VCaP (cell line): ENCODE measurements around the gene CCDC57.

Source experiments
- H3K27ac ChIP-seq: fragments of 450-650 bp; 2 replicates; pipeline ENCODE4 v1.5.1; 2017
- CTCF ChIP-seq: fragments of 450-650 bp; conservative IDR thresholded peaks from 2 replicates; pipeline ENCODE4 v1.5.1; 2017; ENCODE audit warnings: mild to moderate bottlenecking, moderate library complexity

The CCDC57 gene

DNA sequence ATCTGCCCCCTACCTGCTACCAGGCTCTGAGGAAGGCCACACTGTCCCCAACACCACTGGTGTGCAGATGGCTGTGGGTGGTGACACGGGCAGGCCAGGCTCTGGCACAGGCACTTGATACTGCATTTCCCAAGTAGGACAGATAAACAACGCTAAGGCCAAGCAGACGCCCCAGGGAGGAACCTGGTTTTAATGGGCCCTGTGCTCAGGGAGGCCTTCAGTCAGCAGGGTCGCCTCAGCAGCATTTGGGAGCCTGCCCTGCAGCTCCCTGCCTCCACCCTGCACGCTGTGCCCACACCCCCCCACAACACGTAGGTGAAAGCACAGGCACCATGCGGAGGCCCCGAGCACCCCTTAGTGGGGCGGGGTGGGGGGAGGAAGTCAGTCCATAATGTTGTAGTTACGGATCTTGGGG, 111.3 kb downstream of the CCDC57 start:
- TF ChIP-seq CTCF = no peak
- peak overlapping the region; percentile 99 for H3K27ac ChIP-seq

- H3K27ac ChIP-seq = peak overlapping the region; percentile 99
- TF ChIP-seq CTCF = no peak
These were observed 111.9 kb downstream of the CCDC57 start for GRCh38 chr17:82100502-82101298.

- no peak for TF ChIP-seq CTCF
These were observed 113.5 kb downstream of the CCDC57 start for GRCh38 chr17:82098939-82099763.

GRCh38 chr17:82098169-82098938, 114.3 kb downstream of the CCDC57 start, which contains the start of gene FASN:
Gene FASN, minus strand, starts transcription at chr17:82098236. Its CDS starts 1,791 bp downstream, at chr17:82096445.
- TF ChIP-seq CTCF = peak; percentile 59
- H3K27ac ChIP-seq = peak within 1 kb of the TSS; percentile 99

More at GRCh38 chr17:82098939-82099763, 113.5 kb downstream of the CCDC57 start:
- peak overlapping the region; percentile 99 for H3K27ac ChIP-seq

GRCh38 chr17:82097919-82098168, 114.8 kb downstream of the CCDC57 start:
- peak overlapping the region; percentile 99 for H3K27ac ChIP-seq
- TF ChIP-seq CTCF = no peak

- peak overlapping the region; percentile 99 for H3K27ac ChIP-seq
- TF ChIP-seq CTCF = no peak
These were observed 115.3 kb downstream of the CCDC57 start for GRCh38 chr17:82097184-82097918.
